NB4 (cell line): Measurements from ENCODE around the gene FOLR2.

Experiments used
- DNase-seq: peaks from one replicate; pipeline ENCODE4 v3.0.0; 2010; ENCODE audit warnings: low read depth
- H3K4me3 ChIP-seq: one replicate; pipeline ENCODE4 v1.5.1; 2011; ENCODE audit warnings: mild to moderate bottlenecking, low read depth, low read length, moderate library complexity
- CTCF ChIP-seq: IDR thresholded peaks from one replicate; pipeline ENCODE4 v1.5.1; 2012; ENCODE audit warnings: low read depth, low read length
- MYC ChIP-seq: IDR thresholded peaks from 2 replicates; pipeline ENCODE4 v1.6.1; 2011; ENCODE audit warnings: low read depth, low read length
- POLR2A ChIP-seq: IDR thresholded peaks from 2 replicates; pipeline ENCODE4 v1.6.1; 2011; ENCODE audit warnings: mild to moderate bottlenecking; ENCODE audit not compliant: insufficient read length; ENCODE audit errors: extremely low read depth
- TF ChIP-seq, protein P1 (sequence below): IDR thresholded peaks from 2 replicates; pipeline ENCODE4 v1.6.1; 2011; ENCODE audit warnings: low read depth, low read length

The FOLR2 gene

GRCh38 chr11:72267956-72268617 is 51.5 kb downstream of the FOLR2 start:
- TF ChIP-seq, protein P1, sequence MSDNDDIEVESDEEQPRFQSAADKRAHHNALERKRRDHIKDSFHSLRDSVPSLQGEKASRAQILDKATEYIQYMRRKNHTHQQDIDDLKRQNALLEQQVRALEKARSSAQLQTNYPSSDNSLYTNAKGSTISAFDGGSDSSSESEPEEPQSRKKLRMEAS: no peak
- TF ChIP-seq MYC (no peak), POLR2A (no peak), CTCF (no peak)
- DNase-seq: no peak
- no peak overlapping the region for H3K4me3 ChIP-seq
